Ureter (tissue), 1 donor: ENCODE measurements around the gene BCL7A. TPM values are rescaled to one million over a fixed set of nuclear protein-coding genes. Genes with fewer than 3 reads are reported as not detected.
"Not testable (repeated sequence)": the region's sequence is repeated elsewhere in the genome, so short reads cannot be mapped to it uniquely, and the experiment has no call there.

Experiments used
- DNase-seq: peaks from one replicate; pipeline ENCODE4 v3.0.0-alpha.2; 2020; ENCODE audit warnings: low spot score
- total RNA-seq: library from RNA; stranded (reverse); gene quantifications from one replicate; pipeline ENCODE4 v1.2.4, GENCODE V29; 2023
- donor health status: DM: yes; HTN: yes; CAD: no.

The BCL7A gene
- total RNA-seq, 1 donor from 2014 or later = 14.8 TPM

DNA sequence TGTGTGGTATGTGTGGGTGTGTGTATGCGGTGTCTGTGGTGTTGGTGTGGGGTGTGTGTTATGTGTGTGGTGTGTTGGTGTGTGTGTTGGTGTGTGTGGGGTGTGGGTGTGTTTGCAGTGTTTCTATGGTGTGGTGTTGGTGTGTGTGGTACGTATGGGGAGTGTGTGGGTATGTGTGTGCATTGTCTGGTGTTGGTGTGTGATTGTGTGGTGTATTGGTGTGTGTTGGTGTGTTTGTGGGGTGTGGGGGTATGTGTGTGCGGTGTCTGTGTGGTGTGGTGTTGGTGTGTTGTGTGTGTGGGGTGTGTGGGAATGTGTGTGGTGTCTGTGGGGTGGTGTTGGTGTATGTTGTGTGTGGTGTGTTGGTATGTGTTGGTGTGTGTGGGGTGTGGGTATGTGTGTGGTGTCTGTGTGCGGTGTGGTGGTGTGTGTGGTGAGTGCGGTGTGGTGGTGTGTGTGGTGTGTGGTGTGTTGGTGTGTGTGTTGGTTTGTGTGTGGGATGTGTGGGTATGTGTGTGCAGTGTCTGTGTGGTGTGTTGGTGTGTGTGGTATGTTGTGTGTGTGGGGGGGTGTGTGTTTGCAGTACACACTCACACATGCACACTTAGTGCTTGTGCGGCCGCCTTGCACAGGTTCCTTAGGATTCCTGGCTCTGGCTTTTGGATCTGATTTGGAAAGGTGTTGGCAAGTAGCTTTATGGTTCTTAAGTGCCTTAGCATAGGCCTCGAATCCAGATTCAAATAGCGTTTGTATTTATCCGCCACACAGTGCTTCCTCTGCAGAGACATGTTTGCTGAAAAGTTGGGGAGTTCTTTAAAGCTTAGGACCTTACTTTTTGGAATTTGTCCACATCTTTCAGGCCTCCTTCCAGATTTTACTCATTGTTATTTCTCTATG, 73.3 kb downstream of the BCL7A start:
- DNase-seq = no peak

DNA sequence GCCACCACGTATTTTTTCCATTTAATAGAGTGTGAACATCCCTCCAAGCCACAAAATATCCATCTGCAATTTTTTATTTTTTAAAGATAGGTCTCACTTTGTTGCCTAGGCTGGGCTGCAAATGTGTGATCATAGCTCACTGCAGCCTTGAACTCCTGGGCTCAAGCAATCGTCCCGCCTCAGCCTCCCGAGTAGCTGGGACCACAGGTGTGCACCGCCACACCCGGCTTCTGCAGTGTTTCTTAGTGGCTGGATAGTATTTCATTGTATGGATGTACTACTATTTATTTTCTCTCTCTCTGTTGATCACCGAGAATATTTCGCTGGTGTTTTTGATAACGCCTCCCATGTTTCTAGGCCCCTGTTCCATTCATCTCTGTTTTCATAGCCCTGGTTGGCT, 74.3 kb downstream of the BCL7A start:
- DNase-seq = no peak

DNA sequence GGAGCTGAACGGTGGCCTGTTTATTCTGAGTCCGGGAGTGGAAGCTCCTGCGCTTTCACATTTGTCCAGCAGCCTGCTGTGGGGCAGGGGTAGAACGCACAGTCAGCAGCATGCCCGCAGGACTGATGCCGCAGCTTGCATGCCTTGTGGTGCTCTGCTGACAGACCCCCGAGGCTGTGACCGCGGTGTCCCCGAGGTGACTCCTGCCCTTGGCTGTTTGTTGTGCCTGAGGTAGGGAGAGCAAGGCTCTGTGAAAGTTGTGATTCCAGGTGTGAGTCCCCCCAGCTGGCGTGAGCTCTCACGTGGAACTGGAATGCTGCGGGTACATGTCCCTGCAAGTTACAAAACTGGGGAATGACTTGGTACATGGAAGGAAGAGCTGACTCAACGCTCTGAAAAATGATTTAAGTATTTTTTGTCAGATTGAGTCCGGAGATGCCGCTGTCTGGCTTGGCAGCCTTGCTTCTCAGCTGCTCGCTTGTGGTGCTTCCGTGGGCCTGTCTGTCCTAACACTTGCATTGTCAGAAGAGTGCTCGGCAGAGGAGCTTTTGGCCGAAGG, 75.0 kb downstream of the BCL7A start:
- DNase-seq = peak; percentile 49

DNA sequence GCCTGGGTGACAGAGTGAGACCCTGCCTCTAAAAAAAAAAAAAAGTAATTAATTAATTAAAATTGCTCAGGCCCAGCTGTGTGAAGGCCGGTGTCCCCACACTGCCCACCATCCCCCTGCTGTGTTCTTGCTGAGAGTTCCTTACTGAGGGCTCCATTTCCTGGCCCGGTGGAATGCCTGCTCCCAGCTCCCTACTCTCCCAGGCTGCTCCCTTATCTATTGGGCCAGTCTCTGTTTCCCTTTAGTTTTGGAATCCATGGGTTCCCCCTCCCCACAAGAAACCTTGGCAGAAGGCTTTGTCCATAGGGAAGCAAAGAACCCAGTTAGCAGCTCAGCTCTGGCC, 75.9 kb downstream of the BCL7A start:
- no peak for DNase-seq

DNA sequence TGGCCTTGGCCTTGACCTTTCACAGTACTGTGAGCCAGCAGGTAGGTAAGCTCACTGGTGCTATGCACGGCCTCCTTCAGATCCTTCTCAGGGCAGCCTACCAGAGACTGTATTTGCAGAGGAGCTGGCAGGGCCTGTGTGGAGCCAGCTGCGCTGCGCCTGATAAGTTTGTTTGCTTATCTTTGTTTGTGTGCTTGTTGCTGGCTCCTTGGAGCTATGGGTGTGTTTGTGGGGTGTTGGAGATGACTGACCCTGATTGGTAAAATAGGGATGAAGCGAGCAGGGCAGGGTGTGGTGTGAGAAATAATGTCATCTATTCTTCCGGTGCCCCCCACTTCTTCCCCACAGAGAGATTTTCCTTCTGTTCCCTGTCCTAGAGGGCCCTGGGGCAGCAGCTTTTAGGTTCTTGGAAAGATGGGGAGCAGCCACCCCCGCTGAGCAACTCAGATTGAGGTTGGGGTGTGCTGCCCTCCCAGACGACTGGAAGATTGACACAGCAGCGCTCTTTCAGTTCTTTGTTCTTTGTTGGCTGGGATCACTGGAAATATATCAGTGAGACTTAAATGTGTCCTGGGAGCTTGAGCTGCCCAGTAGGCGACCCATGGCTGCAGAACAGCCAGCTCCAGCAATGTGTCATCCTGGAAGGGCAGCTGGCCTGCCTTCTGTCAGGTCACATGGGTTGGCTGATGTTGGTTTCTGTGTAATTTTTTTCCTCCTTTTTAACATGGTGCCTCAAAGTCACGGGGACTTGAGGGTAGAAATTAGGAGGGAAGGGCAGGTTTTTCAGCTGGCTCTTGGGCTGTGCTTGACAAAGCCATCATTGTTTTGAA, 76.5 kb downstream of the BCL7A start:
- DNase-seq = peak; percentile 73

DNA sequence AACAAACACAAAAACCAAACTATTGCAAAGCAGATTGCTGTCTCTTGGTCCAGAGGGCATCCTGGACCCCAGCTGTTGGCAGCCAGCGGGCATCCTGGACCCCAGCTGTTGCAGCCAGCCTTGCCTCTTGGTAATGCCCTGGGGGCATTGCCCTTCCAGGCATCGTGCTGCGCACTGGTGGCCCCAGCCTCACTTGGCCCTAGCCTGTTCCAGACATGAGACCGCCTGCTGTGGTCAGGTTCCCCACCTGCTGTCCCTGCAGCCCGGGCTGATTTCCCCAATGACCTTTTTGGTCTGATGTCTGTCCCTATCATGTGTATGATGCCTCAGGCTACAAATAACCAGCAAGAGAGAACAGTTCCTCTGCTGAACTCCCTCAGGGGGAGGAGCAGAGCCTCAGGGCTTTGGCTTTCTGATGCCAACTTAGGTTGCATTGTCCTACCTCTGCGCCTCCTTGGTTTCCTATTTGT, 77.6 kb downstream of the BCL7A start:
- peak; percentile 44 for DNase-seq

DNA sequence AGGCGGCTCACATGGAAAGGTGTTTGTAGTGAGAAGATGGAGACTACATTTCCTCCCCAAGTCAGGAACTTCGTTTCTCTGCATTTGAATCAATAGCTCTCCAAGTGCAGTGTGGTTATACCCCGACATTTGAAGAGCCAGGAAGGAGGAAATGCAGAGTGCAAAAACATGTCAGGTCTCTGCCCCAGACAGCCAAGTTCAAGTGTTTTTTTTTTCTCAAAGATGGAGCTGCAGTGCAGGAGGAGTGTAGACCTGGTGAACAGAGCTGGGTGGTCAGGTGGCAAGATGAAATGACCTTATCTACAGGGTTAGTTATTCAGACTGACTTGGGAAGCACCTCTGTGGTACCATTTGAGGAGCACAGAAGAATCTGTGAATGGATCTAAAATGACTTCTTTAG, 78.2 kb downstream of the BCL7A start:
- no peak for DNase-seq

DNA sequence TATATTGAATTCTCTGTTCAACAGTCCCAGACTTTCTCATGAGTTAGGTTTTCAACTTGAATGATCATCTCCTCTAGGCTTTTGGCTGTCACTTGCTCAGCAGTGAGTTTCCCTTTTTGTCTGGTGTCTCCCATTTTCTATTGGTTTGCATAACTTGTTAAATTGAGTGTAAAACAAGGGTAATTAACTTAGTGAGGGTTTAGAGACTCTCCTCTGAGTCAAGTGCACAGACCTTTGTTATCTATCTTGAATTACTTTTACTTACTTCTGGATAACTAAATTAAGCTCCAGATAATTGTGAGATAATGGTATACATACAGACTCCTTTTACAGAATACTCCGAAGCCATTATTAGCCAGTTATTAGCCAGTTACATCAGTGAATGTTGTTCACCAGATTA, 78.9 kb downstream of the BCL7A start:
- no peak for DNase-seq

DNA sequence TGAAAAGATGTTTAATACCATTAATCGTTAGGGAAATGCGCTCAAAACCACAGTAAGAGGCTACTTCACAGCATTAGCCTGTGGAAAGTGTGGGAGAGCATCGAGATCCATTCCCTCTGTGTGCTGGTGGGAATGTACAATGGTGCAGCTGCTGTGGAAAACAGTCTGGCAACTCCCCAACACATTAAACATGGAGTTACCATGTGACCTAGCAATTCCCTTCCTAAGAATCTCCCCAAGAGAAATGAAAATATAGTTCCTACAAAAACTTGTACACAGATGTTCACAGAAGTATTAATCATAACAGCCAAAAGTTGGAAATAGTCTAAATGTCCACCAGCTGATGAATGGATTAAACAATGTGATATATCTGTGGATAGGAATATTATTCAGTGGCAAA, 80.6 kb downstream of the BCL7A start:
- no peak for DNase-seq

DNA sequence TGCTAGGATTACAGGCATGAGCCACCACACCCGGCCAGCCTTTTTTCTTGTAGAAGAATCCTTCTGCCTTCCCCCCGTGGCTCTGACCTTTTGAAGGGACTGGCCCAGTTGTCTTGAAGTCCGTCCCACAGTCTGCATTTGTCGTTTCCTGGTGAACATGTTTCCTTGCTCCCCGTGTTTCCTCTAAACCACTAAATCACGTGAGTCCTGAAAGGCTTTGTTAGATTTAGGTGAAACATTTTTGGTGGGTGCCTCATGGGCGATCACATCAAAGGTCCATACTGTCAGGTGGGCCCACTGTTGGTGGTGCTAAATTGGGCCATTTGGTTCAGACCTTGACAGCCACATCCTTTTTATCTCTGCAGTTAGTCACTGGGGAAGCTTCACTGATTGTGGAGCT, 83.2 kb downstream of the BCL7A start:
- peak; percentile 43 for DNase-seq

DNA sequence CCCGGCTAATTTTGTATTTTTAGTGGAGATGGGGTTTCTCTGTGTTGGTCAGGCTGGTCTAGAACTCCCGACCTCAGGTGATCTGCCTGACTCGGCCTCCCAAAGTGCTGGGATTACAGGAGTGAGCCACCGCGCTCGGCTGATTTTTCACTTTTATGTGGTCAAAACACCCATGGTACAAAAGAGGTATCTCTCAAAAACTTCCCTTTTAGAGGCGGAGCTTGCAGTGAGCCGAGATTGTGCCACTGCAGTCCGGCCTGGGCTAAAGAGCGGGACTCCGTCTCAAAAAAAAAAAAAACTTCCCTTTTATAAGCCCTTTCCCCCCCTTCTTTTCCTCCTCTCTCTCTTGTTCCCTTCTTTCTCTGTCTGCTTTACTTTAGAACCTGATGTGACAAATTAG, 83.8 kb downstream of the BCL7A start:
- not testable (repeated sequence) for DNase-seq

DNA sequence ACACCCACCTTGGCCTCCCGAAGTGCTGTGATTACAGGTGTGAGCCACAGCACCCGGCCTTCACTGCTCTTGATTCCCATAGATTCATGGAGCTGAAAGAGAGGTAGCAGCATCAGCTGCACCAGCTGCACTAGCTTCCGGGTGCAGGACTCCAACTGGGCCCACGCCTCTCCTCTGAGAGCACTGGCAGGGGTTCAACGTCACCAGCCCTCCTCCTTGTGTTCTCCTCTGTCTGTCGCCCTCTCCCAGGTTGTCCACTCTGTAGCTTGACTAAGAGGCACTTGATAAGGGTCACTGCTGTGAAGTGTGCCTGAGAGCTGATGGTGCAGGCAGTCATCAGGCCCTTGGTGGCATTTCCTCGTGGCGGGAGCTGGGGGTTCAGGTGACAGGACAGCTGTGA, 85.2 kb downstream of the BCL7A start:
- DNase-seq = no peak

DNA sequence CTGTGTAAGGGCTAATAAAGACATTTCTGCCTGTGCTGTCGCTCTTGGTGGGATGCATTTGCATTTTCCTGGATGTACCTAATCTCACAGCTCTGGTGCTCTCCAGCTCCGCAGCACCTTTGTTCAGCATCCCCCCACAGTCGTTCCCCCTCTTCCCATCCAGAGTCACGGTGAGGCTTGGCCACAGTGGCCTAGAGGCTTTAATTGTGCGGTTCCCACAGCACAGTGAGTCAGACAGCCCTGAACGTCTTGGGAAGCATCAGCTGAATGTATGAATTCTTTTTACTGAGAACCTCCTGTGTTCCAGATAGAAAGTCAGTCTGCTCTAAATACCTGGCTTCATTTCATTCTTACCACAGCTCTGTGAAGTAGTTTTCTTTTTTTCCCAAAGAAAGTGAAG, 85.6 kb downstream of the BCL7A start:
- no peak for DNase-seq

DNA sequence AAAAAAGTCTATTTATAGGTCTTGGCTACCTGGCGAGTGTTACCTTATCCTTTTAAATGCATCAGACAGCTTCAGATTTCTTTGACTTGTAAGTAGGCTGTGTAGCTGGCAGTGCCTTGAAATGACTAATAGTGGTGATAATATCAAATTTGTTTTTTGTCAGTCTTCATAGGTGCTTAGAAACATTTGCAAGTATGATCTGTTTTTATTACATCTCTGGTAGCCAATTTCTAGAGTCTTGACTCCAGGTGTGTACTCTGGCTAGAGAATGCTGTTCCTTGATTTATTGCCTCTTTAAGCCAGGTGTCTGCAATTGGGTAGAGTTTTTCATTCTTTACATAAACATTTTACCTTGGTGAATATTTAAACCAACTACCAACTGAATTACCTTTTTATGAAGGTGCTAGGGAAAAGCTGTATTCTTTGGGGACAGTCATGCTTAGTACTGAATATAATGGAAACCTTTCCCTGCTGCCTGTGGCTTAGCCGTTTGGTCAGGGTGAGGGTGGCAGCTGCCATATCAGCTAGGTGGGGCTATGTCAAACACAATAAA, 89.5 kb downstream of the BCL7A start:
- no peak for DNase-seq

Other genes with a start within 250 kb of the BCL7A start
- 20.5 TPM for gene RHOF, start 228.2 kb upstream of the BCL7A start, total RNA-seq
- gene SETD1B, start 217.9 kb upstream of the BCL7A start, total RNA-seq = 39.8 TPM
- gene HPD, start 163.0 kb upstream of the BCL7A start, total RNA-seq = 3.1 TPM
- gene PSMD9, start 133.1 kb upstream of the BCL7A start, total RNA-seq = 43.3 TPM
- gene CFAP251, start 103.3 kb upstream of the BCL7A start, total RNA-seq = 3.9 TPM
- gene MLXIP, start 56.9 kb downstream of the BCL7A start, total RNA-seq = 72.2 TPM
- gene IL31, start 152.3 kb downstream of the BCL7A start, total RNA-seq = not detected
- gene LRRC43, start 161.2 kb downstream of the BCL7A start, total RNA-seq = 0.86 TPM
- not detected for gene B3GNT4, start 181.8 kb downstream of the BCL7A start, total RNA-seq
- 62.2 TPM for gene DIABLO, start 204.2 kb downstream of the BCL7A start, total RNA-seq
- gene VPS33A, start 244.6 kb downstream of the BCL7A start, total RNA-seq = 19.9 TPM